HG02763 (cell line): ENCODE data around the gene DYRK4.
A peak's percentile ranks its signal among the peaks of the same experiment; 100 is the strongest.

Experiments
- ATAC-seq: cut with Tn5 transposase; IDR thresholded peaks from one replicate; pipeline ENCODE4 v1.9.1; 2021; ENCODE audit warnings: mild to moderate bottlenecking, moderate library complexity; ENCODE audit not compliant: unreplicated experiment

DYRK4 gene

GRCh38 chr12:4610481-4610880 is 48.5 kb downstream of the DYRK4 start:
- ATAC-seq, result no peak

- no peak for ATAC-seq
These were observed 53.7 kb downstream of the DYRK4 start for GRCh38 chr12:4615667-4616066.

GRCh38 chr12:4621511-4621910 is 59.5 kb downstream of the DYRK4 start:
- ATAC-seq, result no peak

GRCh38 chr12:4626543-4626942 is 64.5 kb downstream of the DYRK4 start:
- ATAC-seq, result no peak

GRCh38 chr12:4628406-4628805 is 66.4 kb downstream of the DYRK4 start:
- no peak for ATAC-seq

- ATAC-seq, result no peak
These were observed 68.3 kb downstream of the DYRK4 start for GRCh38 chr12:4630262-4630661.

GRCh38 chr12:4643747-4644146 is 81.7 kb downstream of the DYRK4 start:
- no peak for ATAC-seq

- ATAC-seq, result no peak
These were observed 83.0 kb downstream of the DYRK4 start for GRCh38 chr12:4645023-4645422.

GRCh38 chr12:4648104-4648500 is 86.1 kb downstream of the DYRK4 start:
- peak; percentile 39 for ATAC-seq

- ATAC-seq, result peak; percentile 80
These were observed 86.7 kb downstream of the DYRK4 start, which contains the start of the genes AKAP3 and NDUFA9 for GRCh38 chr12:4648501-4649357. Gene AKAP3, minus strand, starts transcription at chr12:4649051. Its CDS starts 10,855 bp downstream, at chr12:4638196. Gene NDUFA9, plus strand, starts transcription at chr12:4649114. Its CDS starts 13 bp downstream, at chr12:4649127.

- no peak for ATAC-seq
These were observed 87.3 kb downstream of the DYRK4 start for GRCh38 chr12:4649358-4649661.

- no peak for ATAC-seq
These were observed 91.2 kb downstream of the DYRK4 start for GRCh38 chr12:4653257-4653656.

GRCh38 chr12:4653691-4654090 is 91.7 kb downstream of the DYRK4 start:
- no peak for ATAC-seq
